AG04450 (cell line): ENCODE data around the gene PLEKHG4B. TPM values are rescaled to one million over a fixed set of nuclear protein-coding genes. Genes with fewer than 3 reads are reported as not detected.
A peak's percentile ranks its signal among the peaks of the same experiment; 100 is the strongest.

Source experiments
- CTCF ChIA-PET: fragments of 300-600, 350-600 bp; formaldehyde crosslinking; extraction: SDS; loops from one replicate; lab custom pipeline; 2022; ENCODE audit warnings: antibody characterized with exemption, inconsistent platforms; lab: Charles Lee
- POLR2A ChIA-PET: fragments of 350-600 bp; formaldehyde crosslinking; extraction: SDS; loops from one replicate; lab custom pipeline; 2021; ENCODE audit warnings: antibody characterized with exemption, inconsistent platforms; lab: Yijun Ruan, JAX
- DNase-seq: peaks from one replicate; pipeline ENCODE4 v3.0.0-alpha.2; 2011; ENCODE audit warnings: low read depth, low spot score
- H3K27ac ChIP-seq: one replicate; pipeline ENCODE4 v1.5.1; 2012; ENCODE audit warnings: low read depth, low read length, control low read depth
- H3K27me3 ChIP-seq: one replicate; pipeline ENCODE4 v1.6.0; 2012; ENCODE audit warnings: low read length; ENCODE audit not compliant: control insufficient read depth, insufficient read depth
- H3K4me3 ChIP-seq: 2 replicates; pipeline ENCODE4 v1.5.1; 2011; ENCODE audit warnings: mild to moderate bottlenecking, low read depth, low read length, control low read depth
- H3K9me3 ChIP-seq: 2 replicates; pipeline ENCODE4 v1.5.1; 2012; ENCODE audit warnings: low read length; ENCODE audit not compliant: control insufficient read depth, insufficient read depth
- polyA plus RNA-seq: library from polyadenylated mRNA; depleted of rRNA; stranded (reverse); fragments of >200 nt; gene quantifications from 2 replicates; pipeline ENCODE4 v1.2.3, GENCODE V29; 2011
- TF ChIP-seq, protein P1 (sequence below): IDR thresholded peaks from 2 replicates; pipeline ENCODE4 v1.5.1; 2011; ENCODE audit warnings: low read depth, low read length, control low read depth, inconsistent platforms

PLEKHG4B gene
- polyA plus RNA-seq, 1 experiment: 0.24 TPM

DNA sequence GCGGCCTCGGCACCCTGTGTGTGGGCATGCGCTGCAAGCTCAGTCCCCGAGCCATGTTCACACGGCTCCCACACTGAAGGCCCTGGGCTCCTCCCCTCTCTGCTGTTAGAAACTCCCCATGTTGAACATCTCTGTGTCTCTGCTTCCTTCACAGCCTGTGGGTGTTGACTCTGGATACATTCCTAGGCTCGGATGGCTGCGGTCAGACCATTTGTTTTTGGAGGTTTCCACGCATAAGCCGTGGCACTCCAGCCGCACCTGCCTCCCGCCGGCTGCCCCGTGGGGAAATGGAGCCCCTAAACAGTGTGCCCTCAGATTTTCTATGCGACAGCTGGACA, 68.2 kb downstream of the PLEKHG4B start:
- H3K27ac ChIP-seq: peak overlapping the region; percentile 31
- TF ChIP-seq, protein P1, sequence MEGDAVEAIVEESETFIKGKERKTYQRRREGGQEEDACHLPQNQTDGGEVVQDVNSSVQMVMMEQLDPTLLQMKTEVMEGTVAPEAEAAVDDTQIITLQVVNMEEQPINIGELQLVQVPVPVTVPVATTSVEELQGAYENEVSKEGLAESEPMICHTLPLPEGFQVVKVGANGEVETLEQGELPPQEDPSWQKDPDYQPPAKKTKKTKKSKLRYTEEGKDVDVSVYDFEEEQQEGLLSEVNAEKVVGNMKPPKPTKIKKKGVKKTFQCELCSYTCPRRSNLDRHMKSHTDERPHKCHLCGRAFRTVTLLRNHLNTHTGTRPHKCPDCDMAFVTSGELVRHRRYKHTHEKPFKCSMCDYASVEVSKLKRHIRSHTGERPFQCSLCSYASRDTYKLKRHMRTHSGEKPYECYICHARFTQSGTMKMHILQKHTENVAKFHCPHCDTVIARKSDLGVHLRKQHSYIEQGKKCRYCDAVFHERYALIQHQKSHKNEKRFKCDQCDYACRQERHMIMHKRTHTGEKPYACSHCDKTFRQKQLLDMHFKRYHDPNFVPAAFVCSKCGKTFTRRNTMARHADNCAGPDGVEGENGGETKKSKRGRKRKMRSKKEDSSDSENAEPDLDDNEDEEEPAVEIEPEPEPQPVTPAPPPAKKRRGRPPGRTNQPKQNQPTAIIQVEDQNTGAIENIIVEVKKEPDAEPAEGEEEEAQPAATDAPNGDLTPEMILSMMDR: no peak
- POLR2A ChIA-PET: interaction anchor here (1.1 kb wide), 1 partner anchor 31 kb away, joined by 4 read pairs; no protein-coding TSS in a partner anchor
- CTCF ChIA-PET: interaction anchor here (1.1 kb wide), 1 partner anchor 28 kb away, joined by 4 read pairs; no protein-coding TSS in a partner anchor
- DNase-seq: peak; percentile 36
- peaks cover 7% of the 10 kb centered on the region for H3K27me3 ChIP-seq
- H3K4me3 ChIP-seq: no peak overlapping the region
- H3K9me3 ChIP-seq: no peaks in the 10 kb centered on the region; the same call in 1 of the 2 replicates

DNA sequence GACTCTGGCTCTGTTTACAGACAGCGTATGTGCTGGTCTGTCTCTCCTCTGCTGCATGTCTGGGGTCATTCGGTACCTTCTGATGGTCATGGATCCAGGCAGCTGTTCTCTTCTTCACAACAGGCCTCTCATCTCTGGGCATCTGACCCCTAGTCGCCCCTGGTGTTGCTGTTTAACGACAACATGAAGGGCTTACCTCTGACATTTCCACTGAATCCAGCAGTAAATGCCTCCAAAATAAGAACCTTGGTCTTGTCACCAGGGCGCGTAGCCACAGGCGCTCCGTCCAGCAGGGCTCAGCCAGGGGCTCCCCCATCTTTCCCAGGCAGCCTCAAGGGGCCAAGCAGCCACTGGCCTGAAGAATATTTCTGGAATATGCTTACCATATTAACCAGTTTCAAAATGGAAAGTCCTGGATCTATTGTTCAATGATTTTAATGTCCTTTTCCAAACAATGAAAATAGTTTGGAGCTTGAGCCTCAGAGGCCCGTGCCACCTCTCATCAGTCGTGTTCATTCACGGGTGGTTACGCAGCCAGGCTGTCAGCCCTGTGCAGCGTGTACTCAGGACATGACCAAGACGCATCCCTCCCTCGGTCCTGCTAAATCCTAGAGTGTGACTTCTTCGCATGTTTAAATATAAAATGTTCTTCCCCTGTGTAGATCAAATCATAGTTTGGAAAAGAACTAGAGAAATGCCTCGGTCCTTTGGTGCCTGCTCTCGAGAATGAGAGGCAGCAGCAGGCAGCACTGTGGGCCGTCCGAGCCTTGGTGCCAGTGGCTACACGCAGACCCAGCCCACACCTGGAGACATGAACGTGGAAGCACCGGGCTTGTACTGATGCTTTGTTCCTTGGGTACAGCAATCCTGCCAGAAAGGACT, 69.2 kb downstream of the PLEKHG4B start:
- POLR2A ChIA-PET: no interaction called here
- DNase-seq: no peak

DNA sequence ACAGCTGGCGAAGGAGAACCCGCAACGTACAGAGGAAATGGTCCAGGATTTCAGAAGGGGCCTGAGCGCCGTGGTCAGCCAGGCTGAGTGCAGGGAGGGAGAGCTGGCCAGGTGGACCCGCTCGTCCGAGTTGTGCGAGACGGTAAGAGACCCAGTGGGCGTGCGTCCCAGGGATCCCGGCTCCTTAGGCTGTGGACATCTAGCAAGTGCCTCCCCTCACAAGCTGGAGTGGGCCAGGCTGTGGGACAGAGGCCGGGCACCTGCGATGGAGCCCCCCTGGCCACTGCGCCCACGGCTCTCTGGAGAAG, 69.8 kb downstream of the PLEKHG4B start:
- no peak for DNase-seq
- H3K27ac ChIP-seq: no peak overlapping the region
- H3K9me3 ChIP-seq: no peaks in the 10 kb centered on the region; the same call in 1 of the 2 replicates
- H3K27me3 ChIP-seq: peaks cover 6% of the 10 kb centered on the region
- POLR2A ChIA-PET: no interaction called here
- CTCF ChIA-PET: no interaction called here
- TF ChIP-seq, protein P1: no peak
- H3K4me3 ChIP-seq: no peak overlapping the region

More for the DNA sequence above, 69.2 kb downstream of the PLEKHG4B start:
- CTCF ChIA-PET: no interaction called here
- Histone ChIP-seq H3K9me3 (no peaks in the 10 kb centered on the region; the same call in 1 of the 2 replicates), H3K27me3 (peaks cover 6% of the 10 kb centered on the region), H3K27ac (no peak overlapping the region), H3K4me3 (no peak overlapping the region)
- TF ChIP-seq, protein P1: no peak

DNA sequence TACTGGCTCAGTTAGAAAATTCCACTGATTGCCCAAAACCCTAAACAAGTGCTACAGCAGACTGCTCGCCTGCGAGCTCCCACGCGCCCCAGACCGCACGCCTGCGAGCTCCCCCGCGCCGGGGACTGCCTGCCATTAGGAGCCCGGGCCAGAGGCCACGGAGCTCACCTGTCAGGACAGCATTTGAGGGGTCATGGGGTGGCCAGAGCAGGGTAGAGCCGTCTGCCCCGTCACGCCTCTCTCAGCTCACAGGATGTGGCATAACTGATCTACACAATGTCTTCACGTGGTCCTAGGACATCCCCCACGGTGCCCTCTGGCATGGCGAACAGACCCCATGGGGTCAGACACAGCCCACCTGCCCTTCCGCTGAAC, 70.2 kb downstream of the PLEKHG4B start:
- Histone ChIP-seq H3K9me3 (no peaks in the 10 kb centered on the region; the same call in 1 of the 2 replicates), H3K4me3 (no peak overlapping the region), H3K27me3 (peaks cover 6% of the 10 kb centered on the region), H3K27ac (no peak overlapping the region)
- ChIA-PET POLR2A (no interaction called here), CTCF (no interaction called here)
- TF ChIP-seq, protein P1: no peak
- DNase-seq: no peak

DNA sequence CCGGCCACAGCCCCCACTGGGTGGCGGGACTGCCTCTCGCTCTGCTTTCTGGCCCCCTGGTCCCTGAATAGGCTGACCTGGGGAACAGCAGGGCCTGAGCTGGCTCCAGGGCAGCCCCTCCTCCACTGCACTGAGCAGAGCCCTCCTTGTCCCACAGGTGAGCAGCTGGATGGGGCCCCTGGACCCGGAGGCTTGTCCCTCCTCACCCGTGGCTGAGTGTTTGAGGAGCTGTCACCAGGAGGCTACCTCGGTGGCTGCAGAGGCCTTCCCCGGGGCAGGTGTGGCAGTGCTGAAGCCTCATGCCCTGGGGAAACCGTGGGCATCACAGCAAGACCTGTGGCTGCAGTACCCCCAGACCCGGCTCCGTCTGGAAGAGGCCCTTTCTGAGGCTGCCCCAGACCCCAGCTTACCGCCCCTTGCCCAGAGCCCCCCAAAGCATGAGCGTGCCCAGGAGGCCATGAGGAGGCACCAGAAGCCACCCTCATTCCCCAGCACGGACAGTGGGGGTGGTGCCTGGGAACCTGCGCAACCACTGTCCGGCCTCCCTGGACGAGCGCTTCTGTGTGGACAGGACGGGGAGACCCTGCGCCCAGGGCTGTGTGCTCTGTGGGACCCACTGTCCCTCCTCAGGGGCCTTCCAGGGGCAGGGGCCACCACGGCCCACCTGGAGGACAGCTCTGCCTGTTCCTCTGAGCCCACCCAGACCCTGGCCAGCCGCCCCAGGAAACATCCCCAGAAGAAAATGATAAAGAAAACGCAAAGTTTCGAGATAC, 70.8 kb downstream of the PLEKHG4B start:
- no peaks in the 10 kb centered on the region; the same call in 1 of the 2 replicates for H3K9me3 ChIP-seq
- TF ChIP-seq, protein P1: no peak
- CTCF ChIA-PET: no interaction called here
- no peak overlapping the region for H3K27ac ChIP-seq
- peaks cover 3% of the 10 kb centered on the region for H3K27me3 ChIP-seq
- POLR2A ChIA-PET: no interaction called here
- no peak for DNase-seq
- H3K4me3 ChIP-seq: no peak overlapping the region
